Measurements from ENCODE around the gene TSEN54. TPM values are rescaled to one million over a fixed set of nuclear protein-coding genes. Genes with fewer than 3 reads are reported as not detected.

The TSEN54 gene
- total RNA-seq, 1 donor from 2014 or later, result 21.0 TPM

DNA sequence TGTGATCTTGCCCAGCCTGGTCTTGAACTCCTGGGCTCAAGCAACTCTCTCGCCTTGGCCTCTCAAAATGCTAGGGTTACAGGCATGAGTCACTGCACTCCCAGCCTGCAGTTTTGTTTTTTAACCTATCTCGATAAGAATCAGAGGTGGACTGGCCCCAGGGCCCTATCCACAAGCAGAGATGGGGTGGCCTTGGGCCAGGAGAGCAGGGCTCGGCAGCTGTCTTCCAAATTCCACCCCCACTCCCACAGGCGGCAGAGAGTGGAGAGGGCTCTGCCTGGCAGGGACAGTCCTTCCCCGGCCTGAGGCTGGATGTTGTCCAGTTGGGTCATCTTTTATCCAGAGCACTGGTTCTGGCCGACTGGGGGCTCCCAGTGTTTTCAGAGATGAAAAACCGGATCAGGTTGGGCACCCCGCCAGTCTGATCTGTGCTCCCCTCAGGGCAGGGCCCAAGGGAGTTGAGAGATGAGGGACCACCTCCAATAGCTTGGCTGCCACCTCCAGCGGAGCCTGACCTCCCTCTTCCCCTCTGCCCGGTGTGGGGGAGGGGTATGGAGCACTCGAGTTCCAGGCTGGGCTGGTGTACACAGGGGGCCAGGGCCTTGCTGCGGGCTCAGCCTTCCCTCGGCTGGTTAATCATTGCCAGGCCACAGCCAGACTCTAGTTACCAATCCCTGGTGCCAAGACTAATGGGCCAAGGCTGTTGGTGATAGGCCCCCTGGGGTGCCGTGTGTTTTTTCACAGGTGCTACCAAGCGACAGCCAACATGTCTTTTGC lies 40.9 kb downstream of the TSEN54 start:
- TF ChIP-seq, protein P1, sequence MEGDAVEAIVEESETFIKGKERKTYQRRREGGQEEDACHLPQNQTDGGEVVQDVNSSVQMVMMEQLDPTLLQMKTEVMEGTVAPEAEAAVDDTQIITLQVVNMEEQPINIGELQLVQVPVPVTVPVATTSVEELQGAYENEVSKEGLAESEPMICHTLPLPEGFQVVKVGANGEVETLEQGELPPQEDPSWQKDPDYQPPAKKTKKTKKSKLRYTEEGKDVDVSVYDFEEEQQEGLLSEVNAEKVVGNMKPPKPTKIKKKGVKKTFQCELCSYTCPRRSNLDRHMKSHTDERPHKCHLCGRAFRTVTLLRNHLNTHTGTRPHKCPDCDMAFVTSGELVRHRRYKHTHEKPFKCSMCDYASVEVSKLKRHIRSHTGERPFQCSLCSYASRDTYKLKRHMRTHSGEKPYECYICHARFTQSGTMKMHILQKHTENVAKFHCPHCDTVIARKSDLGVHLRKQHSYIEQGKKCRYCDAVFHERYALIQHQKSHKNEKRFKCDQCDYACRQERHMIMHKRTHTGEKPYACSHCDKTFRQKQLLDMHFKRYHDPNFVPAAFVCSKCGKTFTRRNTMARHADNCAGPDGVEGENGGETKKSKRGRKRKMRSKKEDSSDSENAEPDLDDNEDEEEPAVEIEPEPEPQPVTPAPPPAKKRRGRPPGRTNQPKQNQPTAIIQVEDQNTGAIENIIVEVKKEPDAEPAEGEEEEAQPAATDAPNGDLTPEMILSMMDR (IDR thresholded peaks at IDR 0.05), result no peak
- Mint-ChIP-seq H3K27ac (no peak overlapping the region), H3K36me3 (ENCODE audit: low read depth) (peaks cover 3% of the 10 kb centered on the region), H3K4me3 (no peak overlapping the region), H3K4me1 (no peaks in the 10 kb centered on the region), H3K27me3 (no peaks in the 10 kb centered on the region), H3K9me3 (no peaks in the 10 kb centered on the region)
- POLR2A ChIA-PET, result interaction anchor here (0.7 kb wide), 2 partner anchors 29 to 31 kb away, joined by 3 to 7 read pairs; no protein-coding TSS in a partner anchor
- no peak for ATAC-seq (ENCODE audit: low read depth)
- intact Hi-C loops (cut with micrococcal nuclease), result no loop called here
- no peak for DNase-seq
- CTCF ChIA-PET, result no interaction called here

DNA sequence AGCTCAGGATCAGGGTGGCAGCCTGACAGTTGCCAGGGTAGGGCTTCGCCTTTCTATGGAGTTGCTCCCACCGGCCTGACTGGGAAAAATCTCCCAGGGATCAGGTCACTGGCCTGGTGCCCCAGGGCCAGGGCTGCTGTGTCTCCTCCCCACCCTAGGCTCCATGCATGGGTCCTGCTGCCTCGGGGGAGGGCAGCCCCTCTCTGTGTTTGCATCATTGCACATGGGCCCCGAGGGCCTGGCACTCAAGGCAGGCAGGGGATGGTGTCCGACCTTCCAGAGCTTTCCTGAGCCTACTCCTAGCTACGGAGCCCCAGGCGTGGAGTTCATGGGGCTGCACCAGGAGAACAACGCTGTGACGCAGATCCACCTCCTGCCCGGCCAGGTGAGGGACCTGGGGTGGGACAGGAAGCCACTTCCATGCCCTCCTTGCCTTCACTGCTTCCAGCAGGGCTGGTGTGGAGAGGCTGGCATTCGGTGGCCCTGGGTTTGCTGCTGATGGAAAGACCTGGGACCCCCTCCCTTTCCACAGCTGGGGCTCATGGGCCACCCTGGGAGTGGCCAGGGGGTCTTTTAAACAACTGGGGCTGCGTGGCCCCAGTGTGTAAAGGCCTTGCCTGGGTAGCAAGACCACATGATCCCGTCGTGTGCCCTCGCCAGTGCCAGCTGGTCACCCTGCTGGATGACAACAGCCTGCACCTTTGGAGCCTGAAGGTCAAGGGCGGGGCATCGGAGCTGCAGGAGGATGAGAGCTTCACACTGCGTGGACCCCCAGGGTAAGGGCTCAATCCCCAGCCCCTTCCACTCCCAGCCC lies 41.7 kb downstream of the TSEN54 start:
- ChIA-PET POLR2A (interaction anchor here (0.5 kb wide), 1 partner anchor 239 kb away, joined by 3 read pairs; no protein-coding TSS in a partner anchor), CTCF (no interaction called here)
- no peak overlapping the region for H3K27ac Mint-ChIP-seq
- H3K27me3 Mint-ChIP-seq, result no peaks in the 10 kb centered on the region
- no peaks in the 10 kb centered on the region for H3K9me3 Mint-ChIP-seq
- TF ChIP-seq, protein P1 (IDR thresholded peaks at IDR 0.05), result no peak
- intact Hi-C loops (cut with micrococcal nuclease), result no loop called here
- H3K4me3 Mint-ChIP-seq, result no peak overlapping the region
- DNase-seq, result no peak
- no peaks in the 10 kb centered on the region for H3K4me1 Mint-ChIP-seq
- no peak for ATAC-seq (ENCODE audit: low read depth)
- H3K36me3 Mint-ChIP-seq (ENCODE audit: low read depth), result peaks cover 3% of the 10 kb centered on the region

DNA sequence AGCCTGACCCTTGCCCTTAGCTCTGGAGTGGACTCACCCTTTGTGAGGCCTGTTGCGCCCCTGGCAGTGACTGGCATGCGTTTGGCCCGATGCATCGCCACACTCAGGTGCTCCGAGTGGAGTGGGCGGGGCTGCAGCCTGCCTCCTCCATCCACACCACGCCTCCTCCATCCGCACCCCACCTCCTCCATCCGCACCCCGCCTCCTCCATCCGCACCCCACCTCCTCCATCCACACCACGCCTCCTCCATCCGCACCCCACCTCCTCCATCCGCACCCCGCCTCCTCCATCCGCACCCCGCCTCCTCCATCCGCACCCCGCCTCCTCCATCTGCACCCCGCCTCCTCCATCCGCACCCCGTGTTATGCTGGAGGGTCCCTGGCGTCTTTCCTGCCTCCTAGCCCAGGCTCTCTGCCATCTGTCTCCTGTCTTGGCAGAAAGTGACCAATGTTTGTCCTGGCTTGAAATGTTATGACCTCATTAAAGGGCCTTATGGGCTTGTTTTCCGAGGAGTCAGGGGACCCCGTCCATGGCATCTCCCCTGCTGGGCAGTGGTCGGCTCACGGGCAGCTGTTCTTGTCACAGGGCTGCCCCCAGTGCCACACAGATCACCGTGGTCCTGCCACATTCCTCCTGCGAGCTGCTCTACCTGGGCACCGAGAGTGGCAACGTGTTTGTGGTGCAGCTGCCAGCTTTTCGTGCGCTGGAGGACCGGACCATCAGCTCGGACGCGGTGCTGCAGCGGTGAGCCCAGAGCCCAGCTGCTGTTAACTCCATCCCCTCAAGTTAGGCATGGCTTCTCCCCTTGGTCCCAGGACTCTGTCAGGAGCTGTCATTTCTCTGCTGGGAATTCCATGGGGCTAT lies 42.6 kb downstream of the TSEN54 start:
- Mint-ChIP-seq H3K27ac (no peak overlapping the region), H3K27me3 (no peaks in the 10 kb centered on the region), H3K36me3 (ENCODE audit: low read depth) (peaks cover 11% of the 10 kb centered on the region), H3K9me3 (no peaks in the 10 kb centered on the region), H3K4me1 (no peaks in the 10 kb centered on the region), H3K4me3 (no peak overlapping the region)
- ChIA-PET CTCF (no interaction called here), POLR2A (interaction anchor here (0.5 kb wide), 1 partner anchor 240 kb away, joined by 3 read pairs; no protein-coding TSS in a partner anchor)
- TF ChIP-seq, protein P1 (IDR thresholded peaks at IDR 0.05), result no peak
- intact Hi-C loops (cut with micrococcal nuclease), result no loop called here
- ATAC-seq (ENCODE audit: low read depth), result no peak
- no peak for DNase-seq

DNA sequence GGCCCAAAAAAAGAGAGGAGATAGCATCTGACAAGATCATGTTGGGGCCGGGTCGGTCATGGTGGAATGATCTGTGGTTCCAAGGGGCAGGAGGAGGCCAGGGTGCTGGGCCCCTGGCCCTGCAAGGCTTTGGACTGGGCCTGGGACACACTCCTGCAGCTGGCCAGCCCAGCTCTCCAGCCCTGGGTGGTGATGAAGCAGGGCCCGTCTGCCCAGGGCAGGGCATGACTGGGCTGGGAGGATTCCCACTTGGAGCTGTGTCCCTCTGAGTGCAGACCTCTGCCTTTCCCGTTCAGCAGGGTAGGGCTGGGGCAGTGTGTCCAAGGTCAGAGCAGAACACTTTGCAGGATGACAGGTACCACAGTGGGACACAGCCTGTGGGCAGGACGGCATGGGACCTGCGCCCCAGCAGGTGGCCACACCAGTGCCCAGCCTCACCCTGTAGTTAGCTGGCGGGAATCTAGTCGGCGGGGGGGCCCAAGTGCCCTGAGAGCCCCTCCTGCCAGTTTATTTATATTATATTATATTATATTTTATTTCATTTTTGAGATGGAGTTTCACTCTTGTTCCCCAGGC lies 43.7 kb downstream of the TSEN54 start:
- peaks cover 16% of the 10 kb centered on the region for H3K36me3 Mint-ChIP-seq (ENCODE audit: low read depth)
- H3K27me3 Mint-ChIP-seq, result no peaks in the 10 kb centered on the region
- ChIA-PET POLR2A (interaction anchor here (0.6 kb wide), 1 partner anchor 507 kb away, joined by 5 read pairs; no protein-coding TSS in a partner anchor), CTCF (no interaction called here)
- intact Hi-C loops (cut with micrococcal nuclease), result no loop called here
- no peak overlapping the region for H3K27ac Mint-ChIP-seq
- no peak for DNase-seq
- H3K4me1 Mint-ChIP-seq, result no peaks in the 10 kb centered on the region
- H3K4me3 Mint-ChIP-seq, result no peak overlapping the region
- ATAC-seq (ENCODE audit: low read depth), result no peak
- TF ChIP-seq, protein P1 (IDR thresholded peaks at IDR 0.05), result no peak
- H3K9me3 Mint-ChIP-seq, result no peaks in the 10 kb centered on the region
